ENCODE data around the gene SIX4.

GRCh38 chr14:60771117-60771516 is 47.0 kb upstream of the SIX4 start:
- TF ChIP-seq POLR2AphosphoS5 (IDR thresholded peaks at IDR 0.05; ENCODE audit: borderline replicate concordance, low read depth, low read length) (no peak), EZH2 (IDR thresholded peaks at IDR 0.05) (no peak)

All from SK-N-MC (cell line).